Suprapubic skin (tissue), 4 donors: Measurements from ENCODE around the gene PDGFRB. TPM values are rescaled to one million over a fixed set of nuclear protein-coding genes. Genes with fewer than 3 reads are reported as not detected.

Experiments used
- DNase-seq, 2 donors: peaks; one replicate each; pipeline ENCODE4 v3.0.0-alpha.2; 2019; ENCODE audit warnings: low spot score in 2 of 2
- H3K27ac ChIP-seq: fragments of 200-600 bp; sonication (generic); one replicate; pipeline ENCODE4 v1.5.1; 2019
- H3K27me3 ChIP-seq: fragments of 200-600 bp; sonication (generic); one replicate; pipeline ENCODE4 v1.5.1; 2019
- H3K36me3 ChIP-seq: fragments of 200-600 bp; sonication (generic); one replicate; pipeline ENCODE4 v1.5.1; 2019
- H3K4me1 ChIP-seq: fragments of 200-600 bp; sonication (generic); one replicate; pipeline ENCODE4 v1.5.1; 2019
- H3K4me3 ChIP-seq: fragments of 200-600 bp; sonication (generic); one replicate; pipeline ENCODE4 v1.5.1; 2019; ENCODE audit warnings: mild to moderate bottlenecking
- H3K9me3 ChIP-seq: fragments of 200-600 bp; sonication (generic); one replicate; pipeline ENCODE4 v1.5.1; 2019
- CTCF ChIP-seq, 2 donors: fragments of 200-600 bp in 1 of 2; fragments of 450-650 bp in 1 of 2; sonication (generic) in 1 of 2; IDR thresholded peaks; one replicate each; pipeline ENCODE4 v1.5.1; 2016 to 2019; ENCODE audit warnings: antibody characterized with exemption in 2 of 2, mild to moderate bottlenecking in 1 of 2, moderate library complexity in 1 of 2
- EP300 ChIP-seq: sonication (generic); formaldehyde crosslinking; IDR thresholded peaks from one replicate; pipeline ENCODE4 v1.6.1; 2017; ENCODE audit warnings: antibody characterized with exemption
- POLR2A ChIP-seq, 2 donors: fragments of 450-650 bp; IDR thresholded peaks; one replicate each; pipeline ENCODE4 v1.6.1; 2017; ENCODE audit warnings: antibody characterized with exemption in 2 of 2, mild to moderate bottlenecking in 2 of 2, moderate library complexity in 2 of 2
- POLR2AphosphoS5 ChIP-seq, 3 donors: sonication (generic); formaldehyde crosslinking; IDR thresholded peaks; one replicate each; pipeline ENCODE4 v1.6.1; 2017; ENCODE audit warnings: antibody characterized with exemption in 3 of 3
- WGBS: methylation state at CpG from one replicate; pipeline ENCODE4 v1.1.5; 2018; 5-methylcytosine and 5-hydroxymethylcytosine counted together
- total RNA-seq, 4 donors: library from RNA; depleted of rRNA; stranded (reverse); fragments of >200 nt; gene quantifications; one replicate each; pipeline ENCODE4 v1.1.0, GENCODE V29; 2016

Gene PDGFRB
- total RNA-seq, 4 donors from 2014 or later: 23.8 to 51.4 (median 43.9) TPM

- DNase-seq: no peak
- no peak overlapping the region for H3K4me3 ChIP-seq
- H3K36me3 ChIP-seq: no peaks in the 10 kb centered on the region
- H3K27me3 ChIP-seq: no peaks in the 10 kb centered on the region
- WGBS: 74% methylated on average over 6 of the region's 6 CpGs
- TF ChIP-seq CTCF (IDR thresholded peaks at IDR 0.05) (no peak), POLR2A (IDR thresholded peaks at IDR 0.05) (no peak), EP300 (no peak), POLR2AphosphoS5 (IDR thresholded peaks at IDR 0.05) (no peak)
- peak overlapping the region; percentile 2 for H3K27ac ChIP-seq
- no peaks in the 10 kb centered on the region for H3K4me1 ChIP-seq
- H3K9me3 ChIP-seq: no peaks in the 10 kb centered on the region
These were observed 90.3 kb downstream of the PDGFRB start for GRCh38 chr5:150065346-150065745.

GRCh38 chr5:150064681-150065220 lies 90.9 kb downstream of the PDGFRB start:
- WGBS: 76% methylated on average over 7 of the region's 7 CpGs
- no peaks in the 10 kb centered on the region for H3K9me3 ChIP-seq
- no peak for TF ChIP-seq POLR2A (IDR thresholded peaks at IDR 0.05)
- no peak for TF ChIP-seq EP300
- TF ChIP-seq CTCF (IDR thresholded peaks at IDR 0.05): no peak
- TF ChIP-seq POLR2AphosphoS5 (IDR thresholded peaks at IDR 0.05): no peak
- no peak for DNase-seq
- no peak overlapping the region for H3K4me3 ChIP-seq
- H3K27me3 ChIP-seq: no peaks in the 10 kb centered on the region
- no peaks in the 10 kb centered on the region for H3K36me3 ChIP-seq
- H3K27ac ChIP-seq: no peak overlapping the region
- H3K4me1 ChIP-seq: no peaks in the 10 kb centered on the region

Other genes with a start within 250 kb of the PDGFRB start
- gene PDE6A, start 211.1 kb downstream of the PDGFRB start, total RNA-seq: 1 to 10 TPM in 3 of 4 donors, under 1 TPM in 1; 0.17 to 2.9 (median 1.3) TPM
- gene SLC26A2, start 195.1 kb downstream of the PDGFRB start, total RNA-seq: 10 to 100 TPM; 29.9 to 62.2 (median 46.0) TPM
- gene TIGD6, start 155.2 kb downstream of the PDGFRB start, total RNA-seq: 1 to 10 TPM; 3.5 to 6.0 (median 4.5) TPM
- 10 to 100 TPM; 28.8 to 59.3 (median 31.4) TPM for gene HMGXB3, start 155.1 kb downstream of the PDGFRB start, total RNA-seq
- 10 to 100 TPM in 3 of 4 donors, 1 to 10 TPM in 1; 9.9 to 39.7 (median 19.7) TPM for gene CSF1R, start 69.3 kb downstream of the PDGFRB start, total RNA-seq
- under 1 TPM in 2 of 4 donors, not detected in 2; 0.26 to 0.76 TPM for gene CDX1, start 10.9 kb upstream of the PDGFRB start, total RNA-seq
- not detected for gene SLC6A7, start 34.2 kb upstream of the PDGFRB start, total RNA-seq
- under 1 TPM in 2 of 4 donors, not detected in 2; 0.26 to 0.64 TPM for gene CAMK2A, start 133.9 kb upstream of the PDGFRB start, total RNA-seq
- gene ARSI, start 147.1 kb upstream of the PDGFRB start, total RNA-seq: 1 to 10 TPM; 2.7 to 5.4 (median 3.9) TPM
- gene TCOF1, start 201.9 kb upstream of the PDGFRB start, total RNA-seq: 10 to 100 TPM; 32.1 to 54.2 (median 33.1) TPM